Stimulated activated CD4-positive, alpha-beta T cell treated with anti-CD3 and anti-CD28 coated beads, Interleukin-12 subunit alpha, Interleukin-12 subunit beta, amount 100 ng/mL, for 48 hours (primary cell): ENCODE data around the gene LARP1.
"Not testable (repeated sequence)": the region's sequence is repeated elsewhere in the genome, so short reads cannot be mapped to it uniquely, and the experiment has no call there.

Source experiments
- DNase-seq, 3 donors: peaks; one replicate each; pipeline ENCODE4 v3.0.0-alpha.2; 2020; ENCODE audit warnings: low read depth in 2 of 3, low spot score in 1 of 3

The LARP1 gene

DNA sequence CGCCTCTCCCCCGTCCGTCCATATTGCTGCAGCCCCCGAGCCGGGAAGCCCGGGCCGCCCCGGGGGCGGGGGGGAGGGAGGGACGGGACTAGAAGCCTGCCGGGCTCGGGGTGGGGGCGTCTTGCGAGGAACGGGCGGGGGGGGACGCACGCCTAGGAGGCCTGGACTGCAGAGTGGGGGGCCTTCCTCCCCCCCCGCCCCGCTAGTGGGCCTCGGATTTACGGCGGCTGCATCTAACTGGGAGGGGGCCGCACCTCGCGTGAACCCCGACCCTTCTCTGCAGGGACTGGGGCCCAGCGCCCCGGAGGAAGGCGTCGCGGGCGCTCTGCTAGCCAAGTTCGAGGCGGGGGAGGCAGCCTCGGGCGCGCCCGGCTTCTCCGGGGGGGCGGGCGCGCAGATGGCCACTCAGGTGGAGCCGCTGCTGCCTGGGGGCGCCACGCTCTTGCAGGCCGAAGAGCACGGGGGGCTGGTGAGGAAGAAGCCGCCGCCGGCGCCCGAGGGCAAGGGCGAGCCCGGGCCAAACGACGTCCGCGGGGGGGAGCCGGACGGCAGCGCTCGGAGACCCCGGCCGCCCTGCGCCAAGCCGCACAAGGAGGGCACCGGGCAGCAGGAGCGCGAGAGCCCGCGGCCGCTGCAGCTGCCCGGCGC is at the start of gene LARP1:
Gene LARP1 (plus strand): TSS at position 17 of the 648 bp plus-strand sequence. CDS start 381 bp downstream, at position 398.
- peak in 1 of 3 donors; percentile 16 for DNase-seq

DNA sequence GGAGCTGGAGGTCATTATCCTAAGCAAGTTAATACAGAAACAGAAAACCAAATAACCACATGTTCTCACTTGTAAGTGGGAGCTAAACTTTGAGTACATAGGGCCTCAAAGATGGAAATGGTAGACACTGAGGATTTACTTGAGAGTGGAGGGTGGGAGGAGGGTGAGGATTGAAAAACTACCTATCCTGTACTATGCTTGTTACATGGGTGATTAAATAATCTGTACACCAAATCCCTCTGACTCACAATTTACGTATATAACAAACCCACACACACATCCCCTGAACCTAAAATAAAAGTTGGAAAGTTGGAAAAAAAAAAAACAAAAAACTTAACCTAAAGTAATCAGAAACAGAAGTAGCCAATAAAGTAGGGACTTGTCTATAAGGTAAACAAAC is 48.8 kb upstream of the LARP1 start:
- DNase-seq = no peak

DNA sequence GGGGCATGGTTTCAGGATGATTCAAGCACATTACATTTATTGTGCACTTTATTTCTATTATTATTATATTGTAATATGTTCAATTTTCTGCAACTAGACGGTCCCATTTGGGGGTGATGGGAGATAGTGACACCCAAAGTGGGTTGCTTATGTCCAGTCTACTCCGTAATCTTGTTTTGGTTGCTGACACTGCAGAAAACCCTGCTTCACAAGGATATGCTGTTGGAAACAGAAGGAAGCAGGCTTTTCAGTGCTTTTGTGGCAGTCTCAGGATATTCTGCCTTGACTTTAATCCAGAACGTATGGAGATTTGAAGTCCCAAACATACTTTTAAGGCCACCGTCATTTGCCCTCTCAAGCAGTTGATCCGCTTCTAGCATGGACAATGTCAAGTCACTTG is 47.5 kb upstream of the LARP1 start:
- DNase-seq = no peak

DNA sequence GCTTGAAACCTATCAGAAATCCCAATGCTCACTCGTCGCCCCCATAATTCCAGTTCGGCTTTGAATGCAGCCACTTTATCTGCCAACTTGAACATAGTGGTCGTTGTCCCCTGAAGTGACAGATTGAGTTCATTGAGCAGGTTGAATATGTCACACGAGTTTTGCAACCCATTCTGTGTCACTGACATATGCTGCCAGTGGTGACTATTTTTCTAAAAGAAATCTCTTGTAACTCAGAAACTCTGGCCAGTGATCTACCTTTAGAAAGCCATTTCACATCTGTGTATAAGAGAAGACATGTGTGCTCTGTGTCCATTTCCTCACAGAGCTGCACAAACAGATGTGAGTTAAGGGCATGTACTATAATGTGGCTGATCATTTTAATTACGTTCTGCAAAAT is 47.0 kb upstream of the LARP1 start:
- DNase-seq = no peak

DNA sequence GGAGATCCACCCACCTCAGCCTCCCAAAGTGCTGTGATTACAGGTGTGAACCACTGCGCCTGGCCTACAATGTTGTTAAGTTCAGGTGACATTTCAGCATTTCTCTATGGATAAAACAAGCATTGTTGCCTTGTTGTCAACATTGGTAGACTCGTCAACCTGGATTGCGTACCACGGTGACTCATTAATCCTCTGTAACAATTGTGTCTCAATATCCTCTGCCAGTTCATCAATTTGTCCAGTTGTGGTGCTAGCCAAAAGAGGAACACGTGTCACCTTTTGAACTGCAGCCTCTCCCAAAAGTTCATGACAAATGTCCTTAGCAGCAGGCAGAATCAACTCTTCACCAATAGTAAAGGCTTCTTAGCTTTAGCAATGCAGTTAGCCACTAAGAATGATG is 46.3 kb upstream of the LARP1 start:
- DNase-seq = no peak

DNA sequence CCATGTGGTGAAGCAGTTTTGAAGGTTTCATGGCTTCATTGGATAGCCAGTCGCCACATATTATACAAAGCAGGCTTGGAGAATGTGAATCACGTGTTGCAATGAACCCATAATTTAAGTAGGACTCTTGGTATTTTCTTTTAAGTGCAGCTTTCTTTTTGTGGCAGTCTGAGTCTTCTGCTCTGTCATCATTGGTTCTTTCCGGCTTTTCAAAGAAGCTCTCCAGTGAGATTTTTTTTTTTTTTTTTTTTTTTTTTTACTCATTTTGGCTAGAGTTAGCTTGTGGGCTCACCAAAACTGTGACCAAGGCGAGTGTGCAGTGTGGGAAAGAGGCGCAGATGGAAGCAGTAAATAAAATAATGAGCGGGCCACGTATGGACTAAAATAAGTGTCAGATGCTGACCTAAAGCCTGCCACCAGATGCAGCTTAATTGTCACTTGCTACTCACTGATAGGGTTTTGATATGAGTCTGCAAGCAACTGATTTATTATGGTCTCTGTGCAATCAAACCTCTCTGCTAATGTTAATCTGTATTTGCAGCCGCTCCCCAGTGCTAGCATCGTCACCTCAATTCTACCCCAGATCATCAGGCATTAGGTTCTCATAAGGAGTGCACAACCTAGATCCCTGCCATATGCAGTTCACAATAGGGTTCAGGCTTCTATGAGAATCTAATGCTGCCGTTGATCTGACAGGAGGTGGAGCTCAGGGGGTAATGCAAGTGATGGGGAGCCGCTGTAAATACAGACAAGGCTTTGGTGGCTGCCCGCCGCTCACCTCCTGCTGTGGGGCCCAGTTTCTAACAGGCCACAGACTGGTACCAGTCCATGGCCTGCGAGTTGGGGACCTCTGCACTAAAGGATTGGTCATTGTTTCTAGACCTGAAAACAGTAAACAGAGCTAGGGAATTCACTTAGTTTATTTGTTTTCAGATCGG is 45.5 kb upstream of the LARP1 start:
- no peak for DNase-seq

DNA sequence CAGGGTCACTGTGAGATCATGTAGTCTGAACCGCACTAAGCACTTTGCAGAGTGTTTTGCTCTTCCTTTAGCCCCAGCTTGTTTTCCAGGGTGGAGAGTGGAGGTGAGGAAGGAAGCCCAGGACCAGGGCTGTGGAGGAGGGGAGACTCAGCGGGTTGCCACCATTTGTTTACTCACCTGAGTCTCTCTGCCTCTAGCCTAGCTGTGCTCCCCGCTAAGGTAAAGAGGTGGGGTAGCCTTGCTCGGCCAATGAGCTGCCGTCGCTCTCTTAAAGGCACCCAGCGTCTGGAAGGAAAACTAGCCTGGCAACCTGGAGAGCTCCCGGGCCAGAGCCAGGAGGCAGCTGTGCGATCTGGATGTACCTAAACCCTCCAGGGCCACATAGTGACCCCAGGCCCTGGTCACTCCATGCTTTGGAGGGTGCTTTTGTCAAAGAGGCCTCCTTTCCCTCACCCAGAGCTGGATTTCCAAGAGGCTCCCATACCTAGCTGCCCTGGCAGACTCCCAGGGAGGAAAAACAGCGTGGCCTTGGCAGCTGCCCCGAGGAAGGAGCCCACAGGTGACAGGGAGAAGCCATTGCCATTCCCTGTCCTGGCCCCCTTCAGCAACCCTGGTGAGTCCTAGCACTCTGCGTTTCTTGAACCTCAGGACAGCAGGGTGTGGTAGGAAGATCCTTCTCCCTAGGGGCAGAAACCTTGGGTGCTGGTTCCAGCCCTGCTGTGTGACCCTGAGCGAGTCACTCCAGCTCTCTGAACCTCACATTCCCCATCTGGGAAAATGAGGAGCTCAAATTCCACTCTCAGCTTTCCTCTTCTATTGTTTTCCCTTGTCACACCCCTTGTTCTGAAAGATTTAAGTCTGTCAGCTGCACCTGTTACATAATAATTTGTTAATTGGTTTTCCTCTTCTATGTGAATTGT is 42.4 kb upstream of the LARP1 start:
- DNase-seq = no peak

DNA sequence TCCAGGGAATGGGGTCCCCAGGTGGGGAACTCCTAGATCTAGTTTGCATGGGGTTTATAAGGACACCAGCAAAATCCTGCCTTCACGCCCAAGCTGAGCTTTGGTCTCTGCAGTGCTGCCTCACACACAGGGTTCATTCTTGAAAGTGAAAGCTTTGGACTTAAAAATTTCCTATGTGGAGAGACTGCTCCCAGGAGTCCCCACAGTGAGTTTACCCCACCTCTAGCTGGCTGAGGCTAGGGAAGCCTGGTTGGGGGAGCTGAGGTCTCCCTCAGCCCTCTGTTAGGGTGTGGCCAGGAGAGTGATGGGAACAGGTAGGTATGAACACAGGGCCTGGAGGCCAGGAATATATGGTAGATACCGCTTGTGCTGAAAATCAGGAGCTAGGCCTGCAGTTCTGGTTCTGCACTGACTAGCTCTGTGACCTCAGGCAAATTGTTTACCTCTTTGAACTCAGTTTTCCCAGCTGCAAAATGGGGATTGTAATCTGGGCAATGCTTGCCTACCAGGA is 41.5 kb upstream of the LARP1 start:
- no peak for DNase-seq

DNA sequence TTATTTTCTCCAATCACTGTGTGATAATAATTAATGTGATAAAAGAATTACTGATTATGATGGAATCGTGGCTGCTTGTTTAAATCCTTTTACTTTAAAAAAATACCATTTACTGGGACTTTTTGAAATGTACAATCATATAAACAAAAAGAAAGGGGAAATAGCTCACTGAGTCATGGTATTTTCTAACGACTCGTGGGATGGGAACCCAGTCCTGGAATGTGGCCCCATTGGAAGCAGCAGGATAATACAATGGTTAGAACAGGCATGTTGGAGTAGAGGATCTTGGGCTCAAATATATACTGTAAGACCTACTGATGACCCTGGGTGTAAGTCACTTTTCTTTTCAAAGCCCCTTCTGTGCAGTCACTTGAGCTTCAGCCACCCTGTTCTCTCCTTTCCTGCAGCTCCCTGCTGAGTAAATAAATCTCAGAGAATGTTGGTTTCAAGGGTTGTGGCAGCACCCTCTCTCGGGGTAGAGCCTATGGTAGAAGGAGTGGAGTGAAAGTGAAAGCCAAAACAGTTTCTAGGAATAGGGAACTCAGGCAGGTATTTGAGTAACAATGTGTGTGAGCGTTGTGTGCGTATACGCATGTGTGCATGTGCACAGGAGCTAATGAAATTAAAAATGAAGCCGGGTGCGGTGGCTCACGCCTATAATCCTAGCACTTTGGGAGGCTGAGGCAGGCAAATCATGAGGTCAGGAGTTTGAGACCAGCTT is 40.8 kb upstream of the LARP1 start:
- peak in 1 of 3 donors; percentile 1 for DNase-seq

DNA sequence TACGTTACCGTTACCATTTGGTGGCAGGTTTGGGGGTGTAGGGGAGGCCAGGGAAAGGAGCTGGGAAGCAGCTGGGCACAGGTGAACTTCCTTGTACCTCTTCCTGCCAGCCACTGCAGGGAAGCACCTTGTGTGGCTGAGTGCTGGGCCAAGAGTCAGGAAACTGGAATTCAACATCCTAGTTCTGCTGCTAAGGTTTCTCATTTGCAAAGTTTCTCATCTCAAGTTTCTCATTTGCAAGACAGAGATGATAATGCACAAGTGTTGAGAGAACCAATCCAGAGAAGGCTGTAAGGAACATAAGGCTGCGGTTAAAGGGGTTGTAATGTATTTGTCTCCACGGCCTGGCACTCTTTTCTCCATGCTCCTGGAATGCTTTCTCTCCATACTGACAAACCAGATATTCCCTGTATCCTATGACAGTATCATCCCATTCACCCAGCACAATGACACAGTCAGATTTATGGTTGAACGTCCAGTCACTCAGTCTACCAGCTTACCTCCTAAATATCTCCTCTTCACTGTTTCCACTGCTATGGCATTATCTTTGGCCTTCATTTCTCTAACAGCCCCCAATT is 33.6 kb upstream of the LARP1 start:
- DNase-seq = no peak

DNA sequence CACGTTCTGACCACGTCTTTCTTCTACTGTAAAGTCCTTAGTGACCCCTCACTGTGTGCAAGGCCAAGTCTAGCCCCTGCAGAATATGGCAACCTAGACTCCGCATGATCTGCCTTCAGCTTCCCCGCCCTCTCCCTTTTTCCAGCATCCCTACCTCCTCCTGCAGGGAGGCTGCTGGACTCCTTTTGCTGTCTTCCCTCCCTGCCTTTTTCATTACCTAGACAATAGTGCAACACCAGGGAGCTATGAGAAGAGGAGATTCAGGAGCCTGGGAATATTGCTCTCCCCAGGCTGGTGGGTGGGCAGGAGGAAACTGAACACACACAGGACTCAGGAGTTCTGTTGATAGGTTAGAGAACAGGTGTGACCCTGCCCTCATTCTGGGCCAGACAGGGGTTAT is 33.1 kb upstream of the LARP1 start:
- no peak for DNase-seq

DNA sequence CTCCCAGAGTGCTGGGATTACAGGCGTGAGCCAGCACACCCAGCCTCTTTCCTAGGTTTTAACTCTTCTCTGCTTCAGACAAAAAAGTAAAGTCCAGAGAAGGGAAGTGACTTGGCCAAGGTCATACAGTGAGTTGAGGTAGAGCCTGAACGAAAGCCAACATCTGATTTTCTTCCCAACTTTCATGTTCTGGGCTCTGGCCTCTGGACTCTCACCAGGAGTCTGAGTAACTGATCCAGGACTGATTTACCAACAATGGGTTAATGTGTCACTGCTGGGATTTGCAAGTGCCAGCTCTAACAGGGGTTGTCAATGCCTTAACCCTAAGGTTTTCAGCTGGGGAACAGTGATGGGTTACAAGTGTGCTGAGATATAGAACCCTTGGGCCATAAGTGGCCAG is 32.2 kb upstream of the LARP1 start:
- DNase-seq = no peak

DNA sequence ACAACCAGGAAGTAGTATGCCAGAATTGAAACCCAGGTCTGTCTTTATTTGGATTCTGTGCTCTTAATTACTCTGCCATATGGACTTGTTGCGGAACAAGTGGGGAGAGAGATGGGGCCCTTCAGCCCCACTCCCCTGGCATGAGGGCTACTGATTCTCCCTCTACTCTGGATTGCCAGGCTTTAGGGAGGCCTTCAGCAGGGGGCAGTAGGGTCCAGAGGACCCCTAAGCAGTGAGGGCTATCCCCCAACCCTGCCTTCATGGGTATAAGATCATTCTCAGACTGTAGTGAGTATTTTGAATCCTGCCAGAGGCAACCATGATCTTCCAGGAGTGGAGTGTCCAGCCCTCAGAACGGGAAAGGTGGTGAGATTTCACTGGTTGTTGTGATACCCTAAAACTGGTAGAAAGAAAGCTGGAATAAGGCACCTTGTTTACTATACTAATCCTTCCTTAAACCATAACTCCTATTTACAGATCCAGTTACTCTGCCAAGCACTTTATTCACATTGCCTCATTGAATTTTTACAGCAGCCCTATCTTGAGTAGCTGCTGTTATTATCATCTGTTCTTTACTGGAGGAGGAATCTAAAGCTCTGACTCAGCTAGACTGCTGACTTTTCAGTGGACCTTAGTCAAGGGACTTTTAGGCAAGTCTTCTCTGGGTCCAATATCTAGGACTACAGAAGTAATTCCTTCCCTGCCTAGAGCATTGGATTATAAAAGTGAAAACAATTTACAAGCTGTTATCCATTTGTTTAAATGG is 31.3 kb upstream of the LARP1 start:
- DNase-seq = no peak

DNA sequence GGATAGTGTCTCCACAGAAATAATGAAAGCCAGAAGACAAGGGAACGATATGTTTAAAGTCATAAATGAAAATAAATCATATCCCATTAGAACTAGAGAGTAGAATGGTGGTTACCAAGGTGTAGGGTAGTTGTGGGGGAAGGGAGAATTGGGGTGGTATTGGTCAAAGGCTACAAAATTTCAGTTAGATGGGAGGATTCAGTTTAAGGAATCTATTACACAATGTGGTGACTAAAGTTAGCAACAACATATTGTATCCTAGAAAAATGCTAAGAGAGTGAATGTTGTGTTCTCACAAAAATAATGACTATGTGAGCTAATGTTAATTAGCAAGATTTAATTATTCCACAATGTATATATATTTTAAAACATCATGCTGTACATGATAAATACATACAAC is 27.8 kb upstream of the LARP1 start:
- DNase-seq = no peak

DNA sequence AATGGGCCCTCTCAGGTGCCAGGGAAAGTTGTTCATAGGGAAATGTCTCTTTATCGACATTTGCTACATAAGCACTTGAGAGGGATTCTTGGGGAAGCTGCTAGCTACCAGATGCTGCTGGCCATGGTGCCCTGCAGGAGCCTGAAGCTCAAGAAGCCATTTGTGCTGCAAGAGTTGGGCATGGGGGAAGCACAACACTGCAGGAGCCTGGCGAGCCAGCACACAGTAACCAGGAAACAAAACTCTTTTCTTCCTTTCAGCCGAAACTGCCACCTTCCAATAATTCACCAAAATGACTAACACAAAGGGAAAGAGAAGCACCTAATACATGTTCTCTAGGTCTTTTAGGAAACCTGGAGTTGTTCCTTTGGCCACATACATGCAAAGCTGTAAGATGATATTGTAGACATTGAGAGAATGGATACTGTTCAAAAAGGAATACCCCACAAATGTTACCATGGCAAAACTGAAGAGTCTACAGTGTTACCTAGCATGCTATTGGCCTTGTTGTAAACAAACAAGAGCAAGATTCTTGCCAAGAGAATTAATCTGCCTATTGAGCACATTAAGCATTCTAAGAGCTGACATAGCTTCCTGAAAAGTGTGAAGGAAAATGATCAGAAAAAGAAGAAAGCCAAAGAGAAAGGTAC is 26.1 kb upstream of the LARP1 start:
- no peak for DNase-seq

DNA sequence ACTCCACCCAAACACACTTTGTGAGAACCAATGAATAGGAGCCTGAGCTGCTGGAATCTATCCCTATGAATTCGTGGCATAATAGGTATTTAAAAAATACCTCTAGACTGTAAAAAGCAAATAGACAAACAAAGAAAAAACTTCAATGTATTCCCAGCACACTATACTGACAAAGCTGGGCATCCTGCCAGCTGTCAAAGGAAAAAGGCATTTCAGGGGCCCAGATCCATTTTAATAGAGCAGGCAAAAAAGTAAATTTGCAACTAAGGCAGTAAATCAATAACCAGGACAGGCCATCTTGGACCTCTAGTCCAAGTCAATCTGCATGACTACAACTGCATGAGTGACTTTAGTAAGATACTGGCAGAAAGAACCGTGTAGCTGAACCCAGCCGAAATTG is 25.6 kb upstream of the LARP1 start:
- no peak for DNase-seq

DNA sequence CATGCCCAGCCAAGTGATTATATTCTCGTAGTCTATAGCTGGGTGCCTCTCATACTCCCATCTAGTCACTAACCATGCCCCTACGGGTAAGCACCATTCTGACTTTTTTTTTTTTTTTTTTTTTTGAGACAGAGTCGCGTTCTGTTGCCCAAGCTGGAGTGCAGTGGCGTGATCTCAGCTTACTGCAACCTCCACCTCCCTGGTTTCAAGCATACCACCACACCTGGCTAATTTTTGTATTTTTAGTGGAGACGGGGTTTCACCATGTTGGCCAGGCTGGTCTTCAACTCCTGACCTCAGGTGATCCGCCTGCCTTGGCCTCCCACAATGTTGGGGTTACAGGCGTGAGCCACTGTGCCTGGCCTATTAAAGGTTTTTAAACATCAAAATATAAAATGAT is 24.4 kb upstream of the LARP1 start:
- DNase-seq = not testable (repeated sequence)

DNA sequence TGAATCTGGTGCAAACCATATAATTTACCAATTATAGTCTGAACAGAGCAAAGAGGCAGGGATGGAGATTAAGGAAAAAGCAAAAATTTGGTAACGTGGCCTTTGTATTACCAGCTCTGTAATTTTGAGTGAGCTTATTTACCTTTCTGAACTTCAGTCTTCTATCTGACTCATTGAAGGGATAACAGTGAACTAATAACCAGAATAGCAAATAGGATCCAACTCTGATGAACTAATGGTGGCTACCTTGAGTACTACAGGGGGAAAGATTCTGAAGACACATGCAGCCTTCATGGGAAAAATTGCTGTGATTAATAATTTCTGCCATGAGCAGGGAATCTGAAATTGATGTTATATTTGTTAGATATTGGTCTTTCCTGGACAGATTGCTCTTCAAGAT is 23.0 kb upstream of the LARP1 start:
- no peak for DNase-seq
